Measurements from ENCODE around the gene ZNRF3. TPM values are rescaled to one million over a fixed set of nuclear protein-coding genes. Genes with fewer than 3 reads are reported as not detected.
A peak's percentile ranks its signal among the peaks of the same experiment; 100 is the strongest.

ZNRF3 gene
- total RNA-seq, 4 donors from 2014 or later = 12.9 to 29.7 (median 21.9) TPM

DNA sequence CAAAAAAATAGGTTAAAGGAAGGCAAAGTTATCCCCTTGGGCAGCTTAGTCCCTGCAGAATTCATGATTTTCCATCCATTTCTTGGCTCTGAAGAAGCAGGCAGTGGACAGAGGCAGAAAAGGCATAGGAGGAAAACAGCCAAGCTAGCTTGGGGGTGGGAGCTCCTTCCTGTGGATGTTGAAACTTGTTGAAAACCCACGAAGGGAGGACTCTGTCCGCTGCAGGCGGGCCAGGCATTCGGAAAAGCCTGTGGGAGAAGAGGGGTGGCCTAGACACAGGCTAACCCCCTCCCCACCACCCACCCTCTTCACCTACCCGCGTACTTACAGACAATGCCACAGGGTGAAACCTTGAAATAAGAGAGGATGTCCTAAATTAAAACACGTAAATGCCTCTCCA lies 106.1 kb downstream of the ZNRF3 start:
- intact Hi-C loops (cut with DNase I) = no loop called here
- H3K9me3 ChIP-seq = no peaks in the 10 kb centered on the region
- no peak overlapping the region for H3K4me3 ChIP-seq
- peaks cover 0 to 39% (median 29%) of the 10 kb centered on the region in 4 donors for H3K4me1 ChIP-seq
- no peaks in the 10 kb centered on the region for H3K27me3 ChIP-seq
- H3K27ac ChIP-seq (replicated peaks in 1 of 4) = peak overlapping the region; percentile 31 to 53 (median 42)
- WGBS = 48% methylated on average over 7 of the region's 7 CpGs
- TF ChIP-seq, protein P1, sequence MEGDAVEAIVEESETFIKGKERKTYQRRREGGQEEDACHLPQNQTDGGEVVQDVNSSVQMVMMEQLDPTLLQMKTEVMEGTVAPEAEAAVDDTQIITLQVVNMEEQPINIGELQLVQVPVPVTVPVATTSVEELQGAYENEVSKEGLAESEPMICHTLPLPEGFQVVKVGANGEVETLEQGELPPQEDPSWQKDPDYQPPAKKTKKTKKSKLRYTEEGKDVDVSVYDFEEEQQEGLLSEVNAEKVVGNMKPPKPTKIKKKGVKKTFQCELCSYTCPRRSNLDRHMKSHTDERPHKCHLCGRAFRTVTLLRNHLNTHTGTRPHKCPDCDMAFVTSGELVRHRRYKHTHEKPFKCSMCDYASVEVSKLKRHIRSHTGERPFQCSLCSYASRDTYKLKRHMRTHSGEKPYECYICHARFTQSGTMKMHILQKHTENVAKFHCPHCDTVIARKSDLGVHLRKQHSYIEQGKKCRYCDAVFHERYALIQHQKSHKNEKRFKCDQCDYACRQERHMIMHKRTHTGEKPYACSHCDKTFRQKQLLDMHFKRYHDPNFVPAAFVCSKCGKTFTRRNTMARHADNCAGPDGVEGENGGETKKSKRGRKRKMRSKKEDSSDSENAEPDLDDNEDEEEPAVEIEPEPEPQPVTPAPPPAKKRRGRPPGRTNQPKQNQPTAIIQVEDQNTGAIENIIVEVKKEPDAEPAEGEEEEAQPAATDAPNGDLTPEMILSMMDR (IDR thresholded peaks at IDR 0.05) = no peak
- TF ChIP-seq EP300 (IDR thresholded peaks at IDR 0.05) (no peak), POLR2A (IDR thresholded peaks at IDR 0.05; ENCODE audit: low read depth) (no peak), POLR2AphosphoS5 (IDR thresholded peaks at IDR 0.05) (no peak)
- no peak for DNase-seq (ENCODE audit: extremely low spot score)
- peaks cover 0 to 15% (median 9%) of the 10 kb centered on the region in 4 donors for H3K36me3 ChIP-seq

- intact Hi-C loops (cut with DNase I) = no loop called here
- TF ChIP-seq POLR2A (IDR thresholded peaks at IDR 0.05; ENCODE audit: low read depth) (no peak), EP300 (IDR thresholded peaks at IDR 0.05) (no peak)
- TF ChIP-seq, protein P1 (IDR thresholded peaks at IDR 0.05) = no peak
- Histone ChIP-seq H3K27me3 (no peaks in the 10 kb centered on the region), H3K4me3 (no peak overlapping the region), H3K36me3 (peaks cover 0 to 15% (median 9%) of the 10 kb centered on the region in 4 donors), H3K4me1 (peaks cover 0 to 39% (median 29%) of the 10 kb centered on the region in 4 donors), H3K9me3 (no peaks in the 10 kb centered on the region), H3K27ac (replicated peaks in 1 of 4) (peak overlapping the region; percentile 31 to 53 (median 42))
- no peak for DNase-seq (ENCODE audit: extremely low spot score)
- WGBS = 51% methylated on average over 3 of the region's 4 CpGs
Observed at GRCh38 chr22:28989912-28990311, 106.5 kb downstream of the ZNRF3 start.

- intact Hi-C loops (cut with DNase I) = no loop called here
- WGBS = 80% methylated on average over 4 of the region's 4 CpGs
- Histone ChIP-seq H3K27me3 (no peaks in the 10 kb centered on the region), H3K4me3 (no peak overlapping the region), H3K4me1 (peaks cover 0 to 33% (median 22%) of the 10 kb centered on the region in 4 donors), H3K36me3 (peaks cover 0 to 8% (median 2%) of the 10 kb centered on the region in 4 donors), H3K9me3 (no peaks in the 10 kb centered on the region), H3K27ac (replicated peaks in 1 of 4) (no peak overlapping the region)
- TF ChIP-seq, protein P1 (IDR thresholded peaks at IDR 0.05) = no peak
- TF ChIP-seq EP300 (IDR thresholded peaks at IDR 0.05) = no peak
- TF ChIP-seq POLR2A (IDR thresholded peaks at IDR 0.05; ENCODE audit: low read depth) = no peak
- TF ChIP-seq POLR2AphosphoS5 (IDR thresholded peaks at IDR 0.05) = no peak
- DNase-seq (ENCODE audit: extremely low spot score) = no peak
Observed at GRCh38 chr22:28992565-28993356, 109.4 kb downstream of the ZNRF3 start.

- H3K4me3 ChIP-seq = no peak overlapping the region
- H3K27ac ChIP-seq (replicated peaks in 1 of 4) = no peak overlapping the region
- H3K27me3 ChIP-seq = no peaks in the 10 kb centered on the region
- H3K9me3 ChIP-seq = no peaks in the 10 kb centered on the region
- intact Hi-C loops (cut with DNase I) = no loop called here
- WGBS = 97% methylated on average over 4 of the region's 4 CpGs
- H3K36me3 ChIP-seq = peaks cover 0 to 3% (median 0%) of the 10 kb centered on the region in 4 donors
- TF ChIP-seq EP300 (IDR thresholded peaks at IDR 0.05) = no peak
- TF ChIP-seq, protein P1 (IDR thresholded peaks at IDR 0.05) = no peak
- no peak for TF ChIP-seq POLR2AphosphoS5 (IDR thresholded peaks at IDR 0.05)
- no peak for TF ChIP-seq POLR2A (IDR thresholded peaks at IDR 0.05; ENCODE audit: low read depth)
- no peak for DNase-seq (ENCODE audit: extremely low spot score)
- peaks cover 0 to 26% (median 12%) of the 10 kb centered on the region in 4 donors for H3K4me1 ChIP-seq
Observed at GRCh38 chr22:28994522-28994921, 111.2 kb downstream of the ZNRF3 start.
